Measurements from ENCODE around the gene NABP2. TPM values are rescaled to one million over a fixed set of nuclear protein-coding genes. Genes with fewer than 3 reads are reported as not detected.
A peak's percentile ranks its signal among the peaks of the same experiment; 100 is the strongest.

NABP2 gene
- total and polyA plus RNA-seq, 8 donors: 1.2 to 36.5 (median 13.6) TPM

GRCh38 chr12:56257491-56258067, 33.4 kb downstream of the NABP2 start:
- peak in 1 of 2 donors; percentile 49 for DNase-seq
- H3K36me3 ChIP-seq: peaks cover 34 to 39% (median 36%) of the 10 kb centered on the region in 4 donors
- H3K9me3 ChIP-seq: no peaks in the 10 kb centered on the region
- TF ChIP-seq CTCF (IDR thresholded peaks at IDR 0.05) (no peak), POLR2AphosphoS5 (IDR thresholded peaks at IDR 0.05) (no peak), POLR2A (IDR thresholded peaks at IDR 0.05) (no peak), EP300 (IDR thresholded peaks at IDR 0.05) (no peak)
- H3K27ac ChIP-seq: peak overlapping the region; percentile 83 to 91 (median 86)
- H3K27me3 ChIP-seq: no peaks in the 10 kb centered on the region
- 0 to 1% (median 0%) methylated on average over 15 to 27 of the region's 27 CpGs for WGBS, 5 donors
- peaks cover 16 to 31% (median 28%) of the 10 kb centered on the region in 4 donors for H3K4me1 ChIP-seq
- peak overlapping the region; percentile 79 to 98 (median 95) for H3K4me3 ChIP-seq
- intact Hi-C loops (cut with DNase I; ENCODE audit: low total_unique reads): no loop called here

GRCh38 chr12:56258068-56258819, 34.1 kb downstream of the NABP2 start, which contains the start of gene ANKRD52:
TSS of gene ANKRD52 (minus strand) at chr12:56258384. CDS start at chr12:56258269, 115 bp downstream.
- H3K9me3 ChIP-seq: no peaks in the 10 kb centered on the region
- peak within 1 kb of the TSS; percentile 83 to 91 (median 88) for H3K27ac ChIP-seq
- H3K27me3 ChIP-seq: no peaks in the 10 kb centered on the region
- WGBS, 5 donors: 0 to 1% (median 0%) methylated on average over 11 to 78 of the region's 78 CpGs
- intact Hi-C loops (cut with DNase I; ENCODE audit: low total_unique reads): no loop called here
- TF ChIP-seq POLR2AphosphoS5 (IDR thresholded peaks at IDR 0.05) (peak in 1 of 3 donors; percentile 14), POLR2A (IDR thresholded peaks at IDR 0.05) (no peak), CTCF (IDR thresholded peaks at IDR 0.05) (peak in 5 of 7 experiments; percentile 14 to 91 (median 58)), EP300 (IDR thresholded peaks at IDR 0.05) (no peak)
- peak within 1 kb of the TSS; percentile 79 to 98 (median 95) for H3K4me3 ChIP-seq
- peaks cover 16 to 31% (median 28%) of the 10 kb centered on the region in 4 donors for H3K4me1 ChIP-seq
- H3K36me3 ChIP-seq: peaks cover 27 to 32% (median 30%) of the 10 kb centered on the region in 4 donors
- peak; percentile 78 to 95 for DNase-seq

GRCh38 chr12:56258820-56259183, 34.7 kb downstream of the NABP2 start:
- H3K9me3 ChIP-seq: no peaks in the 10 kb centered on the region
- WGBS, 5 donors: 9 to 16% (median 13%) methylated on average over 9 of the region's 9 CpGs
- H3K4me3 ChIP-seq: peak overlapping the region; percentile 79 to 98 (median 95)
- H3K4me1 ChIP-seq: peaks cover 16 to 31% (median 28%) of the 10 kb centered on the region in 4 donors
- intact Hi-C loops (cut with DNase I; ENCODE audit: low total_unique reads): no loop called here
- TF ChIP-seq EP300 (IDR thresholded peaks at IDR 0.05): no peak
- peak in 1 of 7 experiments; percentile 4 for TF ChIP-seq CTCF (IDR thresholded peaks at IDR 0.05)
- peaks cover 21 to 26% (median 24%) of the 10 kb centered on the region in 4 donors for H3K36me3 ChIP-seq
- H3K27me3 ChIP-seq: no peaks in the 10 kb centered on the region
- DNase-seq: no peak
- H3K27ac ChIP-seq: peak overlapping the region; percentile 83 to 91 (median 88)

- Histone ChIP-seq H3K4me3 (no peak overlapping the region), H3K27ac (no peak overlapping the region), H3K9me3 (no peaks in the 10 kb centered on the region), H3K4me1 (peaks cover 16 to 31% (median 28%) of the 10 kb centered on the region in 4 donors), H3K36me3 (peaks cover 7 to 11% (median 9%) of the 10 kb centered on the region in 4 donors), H3K27me3 (no peaks in the 10 kb centered on the region)
- TF ChIP-seq CTCF (IDR thresholded peaks at IDR 0.05) (no peak), POLR2AphosphoS5 (IDR thresholded peaks at IDR 0.05) (no peak), EP300 (IDR thresholded peaks at IDR 0.05) (no peak), POLR2A (IDR thresholded peaks at IDR 0.05) (no peak)
- WGBS, 5 donors: 86 to 95% (median 91%) methylated on average over 8 of the region's 8 CpGs
- no peak for DNase-seq
- intact Hi-C loops (cut with DNase I; ENCODE audit: low total_unique reads): no loop called here
These were observed 36.2 kb downstream of the NABP2 start for GRCh38 chr12:56260380-56260779.
